ENCODE results near the gene HOXA7.

The HOXA7 gene

DNA sequence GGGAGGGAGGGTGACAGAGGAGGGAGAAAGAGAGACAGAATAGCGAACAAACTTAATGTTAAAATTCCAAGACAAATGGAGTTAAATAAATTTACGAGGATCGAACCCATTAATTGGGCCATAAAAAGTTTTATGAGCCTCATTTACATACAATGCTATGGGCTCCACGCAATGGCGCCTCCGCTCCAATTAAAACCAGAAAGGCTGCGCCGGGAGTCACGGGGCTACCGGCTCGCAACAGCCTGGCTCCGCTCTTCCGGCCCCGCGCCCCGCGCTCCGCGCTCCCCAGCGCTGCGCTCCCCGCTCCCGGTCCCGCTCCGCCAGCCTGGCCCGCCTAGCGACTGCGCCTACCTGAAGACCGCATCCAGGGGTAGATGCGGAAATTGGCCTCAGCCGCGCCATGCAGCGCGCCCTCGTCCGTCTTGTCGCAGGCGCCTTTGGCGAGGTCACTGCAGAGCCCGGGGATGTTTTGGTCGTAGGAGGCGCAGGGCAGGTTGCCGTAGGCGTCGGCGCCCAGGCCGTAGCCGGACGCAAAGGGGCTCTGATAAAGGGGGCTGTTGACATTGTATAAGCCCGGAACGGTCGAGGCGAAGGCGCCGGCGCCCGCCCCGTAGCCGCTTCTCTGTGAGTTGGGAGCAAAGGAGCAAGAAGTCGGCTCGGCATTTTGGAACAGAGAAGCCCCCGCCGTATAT, 513 bp downstream of the HOXA7 start (continued):
- no peak for TF ChIP-seq ZBTB48 (tag by site-specific recombination; IDR thresholded peaks at IDR 0.05)
- no peak for TF ChIP-seq ZEB2 (tag by site-specific recombination; IDR thresholded peaks at IDR 0.05)
- TF ChIP-seq ZNF510 (tag by site-specific recombination; IDR thresholded peaks at IDR 0.05; ENCODE audit: insufficient replicate concordance) = no peak
- TF ChIP-seq TRIM28 (IDR thresholded peaks at IDR 0.05; ENCODE audit: borderline replicate concordance, low read length) = no peak
- no peak for TF ChIP-seq ZNF629 (tag by site-specific recombination; IDR thresholded peaks at IDR 0.05)
- TF ChIP-seq ZIC2 (tag by site-specific recombination; IDR thresholded peaks at IDR 0.05) = no peak
- no peak for TF ChIP-seq ZNF37A (tag by site-specific recombination; IDR thresholded peaks at IDR 0.05)
- no peak for TF ChIP-seq ZNF214 (tag by site-specific recombination; IDR thresholded peaks at IDR 0.05; ENCODE audit: borderline replicate concordance)
- TF ChIP-seq, protein P1, sequence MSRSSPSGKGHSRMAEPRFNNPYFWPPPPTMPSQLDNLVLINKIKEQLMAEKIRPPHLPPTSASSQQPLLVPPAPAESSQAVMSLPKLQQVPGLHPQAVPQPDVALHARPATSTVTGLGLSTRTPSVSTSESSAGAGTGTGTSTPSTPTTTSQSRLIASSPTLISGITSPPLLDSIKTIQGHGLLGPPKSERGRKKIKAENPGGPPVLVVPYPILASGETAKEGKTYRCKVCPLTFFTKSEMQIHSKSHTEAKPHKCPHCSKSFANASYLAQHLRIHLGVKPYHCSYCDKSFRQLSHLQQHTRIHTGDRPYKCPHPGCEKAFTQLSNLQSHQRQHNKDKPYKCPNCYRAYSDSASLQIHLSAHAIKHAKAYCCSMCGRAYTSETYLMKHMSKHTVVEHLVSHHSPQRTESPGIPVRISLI (tag by site-specific recombination; IDR thresholded peaks at IDR 0.05) = no peak
- TF ChIP-seq ZNF473 (tag by site-specific recombination; IDR thresholded peaks at IDR 0.05) = no peak
- no peak for TF ChIP-seq BCL11A (tag by site-specific recombination; IDR thresholded peaks at IDR 0.05; ENCODE audit: low read depth)
- no peak for TF ChIP-seq ZSCAN23 (tag by site-specific recombination; IDR thresholded peaks at IDR 0.05)
- TF ChIP-seq, protein P2, sequence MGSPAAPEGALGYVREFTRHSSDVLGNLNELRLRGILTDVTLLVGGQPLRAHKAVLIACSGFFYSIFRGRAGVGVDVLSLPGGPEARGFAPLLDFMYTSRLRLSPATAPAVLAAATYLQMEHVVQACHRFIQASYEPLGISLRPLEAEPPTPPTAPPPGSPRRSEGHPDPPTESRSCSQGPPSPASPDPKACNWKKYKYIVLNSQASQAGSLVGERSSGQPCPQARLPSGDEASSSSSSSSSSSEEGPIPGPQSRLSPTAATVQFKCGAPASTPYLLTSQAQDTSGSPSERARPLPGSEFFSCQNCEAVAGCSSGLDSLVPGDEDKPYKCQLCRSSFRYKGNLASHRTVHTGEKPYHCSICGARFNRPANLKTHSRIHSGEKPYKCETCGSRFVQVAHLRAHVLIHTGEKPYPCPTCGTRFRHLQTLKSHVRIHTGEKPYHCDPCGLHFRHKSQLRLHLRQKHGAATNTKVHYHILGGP (tag by site-specific recombination; IDR thresholded peaks at IDR 0.05) = no peak
- TF ChIP-seq ZBTB21 (tag by site-specific recombination; IDR thresholded peaks at IDR 0.05) = no peak
- no peak for TF ChIP-seq ZNF677 (tag by site-specific recombination; IDR thresholded peaks at IDR 0.05)
- no peak for TF ChIP-seq ZNF548 (tag by site-specific recombination; IDR thresholded peaks at IDR 0.05)
- TF ChIP-seq ZNF514 (tag by site-specific recombination; IDR thresholded peaks at IDR 0.05) = no peak
- no peak for TF ChIP-seq FEZF1 (tag by site-specific recombination; IDR thresholded peaks at IDR 0.05)
- no peak for TF ChIP-seq ZNF785 (tag by site-specific recombination; IDR thresholded peaks at IDR 0.05)
- TF ChIP-seq, protein P3, sequence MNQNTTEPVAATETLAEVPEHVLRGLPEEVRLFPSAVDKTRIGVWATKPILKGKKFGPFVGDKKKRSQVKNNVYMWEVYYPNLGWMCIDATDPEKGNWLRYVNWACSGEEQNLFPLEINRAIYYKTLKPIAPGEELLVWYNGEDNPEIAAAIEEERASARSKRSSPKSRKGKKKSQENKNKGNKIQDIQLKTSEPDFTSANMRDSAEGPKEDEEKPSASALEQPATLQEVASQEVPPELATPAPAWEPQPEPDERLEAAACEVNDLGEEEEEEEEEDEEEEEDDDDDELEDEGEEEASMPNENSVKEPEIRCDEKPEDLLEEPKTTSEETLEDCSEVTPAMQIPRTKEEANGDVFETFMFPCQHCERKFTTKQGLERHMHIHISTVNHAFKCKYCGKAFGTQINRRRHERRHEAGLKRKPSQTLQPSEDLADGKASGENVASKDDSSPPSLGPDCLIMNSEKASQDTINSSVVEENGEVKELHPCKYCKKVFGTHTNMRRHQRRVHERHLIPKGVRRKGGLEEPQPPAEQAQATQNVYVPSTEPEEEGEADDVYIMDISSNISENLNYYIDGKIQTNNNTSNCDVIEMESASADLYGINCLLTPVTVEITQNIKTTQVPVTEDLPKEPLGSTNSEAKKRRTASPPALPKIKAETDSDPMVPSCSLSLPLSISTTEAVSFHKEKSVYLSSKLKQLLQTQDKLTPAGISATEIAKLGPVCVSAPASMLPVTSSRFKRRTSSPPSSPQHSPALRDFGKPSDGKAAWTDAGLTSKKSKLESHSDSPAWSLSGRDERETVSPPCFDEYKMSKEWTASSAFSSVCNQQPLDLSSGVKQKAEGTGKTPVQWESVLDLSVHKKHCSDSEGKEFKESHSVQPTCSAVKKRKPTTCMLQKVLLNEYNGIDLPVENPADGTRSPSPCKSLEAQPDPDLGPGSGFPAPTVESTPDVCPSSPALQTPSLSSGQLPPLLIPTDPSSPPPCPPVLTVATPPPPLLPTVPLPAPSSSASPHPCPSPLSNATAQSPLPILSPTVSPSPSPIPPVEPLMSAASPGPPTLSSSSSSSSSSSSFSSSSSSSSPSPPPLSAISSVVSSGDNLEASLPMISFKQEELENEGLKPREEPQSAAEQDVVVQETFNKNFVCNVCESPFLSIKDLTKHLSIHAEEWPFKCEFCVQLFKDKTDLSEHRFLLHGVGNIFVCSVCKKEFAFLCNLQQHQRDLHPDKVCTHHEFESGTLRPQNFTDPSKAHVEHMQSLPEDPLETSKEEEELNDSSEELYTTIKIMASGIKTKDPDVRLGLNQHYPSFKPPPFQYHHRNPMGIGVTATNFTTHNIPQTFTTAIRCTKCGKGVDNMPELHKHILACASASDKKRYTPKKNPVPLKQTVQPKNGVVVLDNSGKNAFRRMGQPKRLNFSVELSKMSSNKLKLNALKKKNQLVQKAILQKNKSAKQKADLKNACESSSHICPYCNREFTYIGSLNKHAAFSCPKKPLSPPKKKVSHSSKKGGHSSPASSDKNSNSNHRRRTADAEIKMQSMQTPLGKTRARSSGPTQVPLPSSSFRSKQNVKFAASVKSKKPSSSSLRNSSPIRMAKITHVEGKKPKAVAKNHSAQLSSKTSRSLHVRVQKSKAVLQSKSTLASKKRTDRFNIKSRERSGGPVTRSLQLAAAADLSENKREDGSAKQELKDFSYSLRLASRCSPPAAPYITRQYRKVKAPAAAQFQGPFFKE (tag by site-specific recombination; IDR thresholded peaks at IDR 0.05; ENCODE audit: borderline replicate concordance) = no peak
- TF ChIP-seq, protein P4, sequence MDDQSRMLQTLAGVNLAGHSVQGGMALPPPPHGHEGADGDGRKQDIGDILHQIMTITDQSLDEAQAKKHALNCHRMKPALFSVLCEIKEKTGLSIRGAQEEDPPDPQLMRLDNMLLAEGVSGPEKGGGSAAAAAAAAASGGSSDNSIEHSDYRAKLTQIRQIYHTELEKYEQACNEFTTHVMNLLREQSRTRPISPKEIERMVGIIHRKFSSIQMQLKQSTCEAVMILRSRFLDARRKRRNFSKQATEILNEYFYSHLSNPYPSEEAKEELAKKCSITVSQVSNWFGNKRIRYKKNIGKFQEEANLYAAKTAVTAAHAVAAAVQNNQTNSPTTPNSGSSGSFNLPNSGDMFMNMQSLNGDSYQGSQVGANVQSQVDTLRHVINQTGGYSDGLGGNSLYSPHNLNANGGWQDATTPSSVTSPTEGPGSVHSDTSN (CRISPR knock-in tag; IDR thresholded peaks at IDR 0.05) = no peak
- TF ChIP-seq ZNF133 (tag by site-specific recombination; IDR thresholded peaks at IDR 0.05) = no peak
- TF ChIP-seq ZBTB8A (tag by site-specific recombination; IDR thresholded peaks at IDR 0.05) = peak; percentile 89
- peak; percentile 48; the same call in 1 of the 2 replicates for TF ChIP-seq ZXDB (tag by site-specific recombination; IDR thresholded peaks at IDR 0.05)
- no peak for TF ChIP-seq ZNF530 (tag by site-specific recombination; IDR thresholded peaks at IDR 0.05; ENCODE audit: low read depth)
- TF ChIP-seq PRDM1 (tag by site-specific recombination; IDR thresholded peaks at IDR 0.05) = no peak; the same call in 1 of the 2 replicates
- no peak for TF ChIP-seq ZNF140 (tag by site-specific recombination; IDR thresholded peaks at IDR 0.05)
- TF ChIP-seq, protein P5, sequence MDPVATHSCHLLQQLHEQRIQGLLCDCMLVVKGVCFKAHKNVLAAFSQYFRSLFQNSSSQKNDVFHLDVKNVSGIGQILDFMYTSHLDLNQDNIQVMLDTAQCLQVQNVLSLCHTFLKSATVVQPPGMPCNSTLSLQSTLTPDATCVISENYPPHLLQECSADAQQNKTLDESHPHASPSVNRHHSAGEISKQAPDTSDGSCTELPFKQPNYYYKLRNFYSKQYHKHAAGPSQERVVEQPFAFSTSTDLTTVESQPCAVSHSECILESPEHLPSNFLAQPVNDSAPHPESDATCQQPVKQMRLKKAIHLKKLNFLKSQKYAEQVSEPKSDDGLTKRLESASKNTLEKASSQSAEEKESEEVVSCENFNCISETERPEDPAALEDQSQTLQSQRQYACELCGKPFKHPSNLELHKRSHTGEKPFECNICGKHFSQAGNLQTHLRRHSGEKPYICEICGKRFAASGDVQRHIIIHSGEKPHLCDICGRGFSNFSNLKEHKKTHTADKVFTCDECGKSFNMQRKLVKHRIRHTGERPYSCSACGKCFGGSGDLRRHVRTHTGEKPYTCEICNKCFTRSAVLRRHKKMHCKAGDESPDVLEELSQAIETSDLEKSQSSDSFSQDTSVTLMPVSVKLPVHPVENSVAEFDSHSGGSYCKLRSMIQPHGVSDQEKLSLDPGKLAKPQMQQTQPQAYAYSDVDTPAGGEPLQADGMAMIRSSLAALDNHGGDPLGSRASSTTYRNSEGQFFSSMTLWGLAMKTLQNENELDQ (tag by site-specific recombination; IDR thresholded peaks at IDR 0.05; ENCODE audit: low read depth) = no peak
- TF ChIP-seq YY1 (tag by site-specific recombination; IDR thresholded peaks at IDR 0.05) = no peak; the same call in 1 of the 2 replicates
- TF ChIP-seq ZNF19 (tag by site-specific recombination; IDR thresholded peaks at IDR 0.05; ENCODE audit: low read depth) = no peak
